ENCODE results near the gene FOXL2. TPM values are rescaled to one million over a fixed set of nuclear protein-coding genes. Genes with fewer than 3 reads are reported as not detected.
"Not testable (repeated sequence)": the region's sequence is repeated elsewhere in the genome, so short reads cannot be mapped to it uniquely, and the experiment has no call there.

Gene FOXL2
- total and polyA plus RNA-seq, 4 donors, result 0.14 TPM; not detected in 3

DNA sequence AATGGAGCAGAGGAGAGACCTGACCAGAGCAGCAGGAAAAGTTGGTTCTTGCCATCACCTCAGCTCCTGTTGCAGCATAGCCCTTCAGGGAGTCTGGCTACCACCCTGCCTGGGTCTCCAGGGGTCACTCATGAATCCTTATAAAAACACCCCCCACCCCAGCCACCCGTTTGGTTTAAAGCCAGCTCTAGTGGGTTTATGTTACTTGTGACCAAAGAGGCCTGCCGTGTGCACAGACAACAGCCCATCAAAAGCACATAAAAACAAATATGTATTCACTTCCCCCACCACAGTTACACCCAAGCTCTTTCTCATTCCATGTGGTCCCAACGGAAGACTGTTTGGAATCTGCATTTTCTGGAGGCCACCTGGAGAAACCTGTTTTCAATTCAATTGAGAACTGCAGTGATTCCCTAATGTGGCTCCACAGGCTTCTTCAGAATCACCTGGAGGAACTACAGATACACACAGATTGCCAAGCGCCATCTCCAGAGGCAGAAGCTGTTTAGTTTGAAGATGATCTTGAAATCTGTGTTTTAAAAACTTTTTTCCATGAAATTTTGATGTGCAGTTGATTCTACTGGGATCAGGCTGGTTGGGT lies 13.8 kb downstream of the FOXL2 start:
- ATAC-seq (ENCODE audit: insufficient read depth, low FRiP score) (no peak), DNase-seq (no peak)
- H3K4me3 ChIP-seq, result no peak overlapping the region
- H3K9ac ChIP-seq (ENCODE audit: insufficient read depth in 1 of 2, low read length in 2 of 2), result no peak overlapping the region
- no peak for TF ChIP-seq CTCF (IDR thresholded peaks at IDR 0.05; ENCODE audit: control extremely low read depth, extremely low read depth)
- H3K27me3 ChIP-seq (ENCODE audit: control insufficient read depth in 3 of 3, insufficient read depth in 3 of 3, low read length in 2 of 3), result peaks cover 0 to 48% (median 45%) of the 10 kb centered on the region in 3 donors
- H3K36me3 ChIP-seq (ENCODE audit: control insufficient read depth in 4 of 4, insufficient read depth in 4 of 4, low read length in 4 of 4), result no peaks in the 10 kb centered on the region
- H3K9me3 ChIP-seq (ENCODE audit: control insufficient read depth in 4 of 4, insufficient read depth in 3 of 4, low read length in 3 of 4), result no peaks in the 10 kb centered on the region
- H3K4me1 ChIP-seq (ENCODE audit: control insufficient read depth in 5 of 5, insufficient read depth in 5 of 5, low read length in 5 of 5), result peaks cover 0 to 17% (median 0%) of the 10 kb centered on the region in 5 donors
- no peak overlapping the region for H3K27ac ChIP-seq (ENCODE audit: low read depth in 1 of 2, low read length in 1 of 2)
- 83 to 84% methylated on average over 4 of the region's 4 CpGs for WGBS, 2 donors

- Histone ChIP-seq H3K9ac (ENCODE audit: insufficient read depth in 1 of 2, low read length in 2 of 2) (no peak overlapping the region), H3K27me3 (ENCODE audit: control insufficient read depth in 3 of 3, insufficient read depth in 3 of 3, low read length in 2 of 3) (peaks cover 0 to 12% (median 7%) of the 10 kb centered on the region in 3 donors), H3K9me3 (ENCODE audit: control insufficient read depth in 4 of 4, insufficient read depth in 3 of 4, low read length in 3 of 4) (no peaks in the 10 kb centered on the region), H3K27ac (ENCODE audit: low read depth in 1 of 2, low read length in 1 of 2) (no peak overlapping the region), H3K4me1 (ENCODE audit: control insufficient read depth in 5 of 5, insufficient read depth in 5 of 5, low read length in 5 of 5) (no peaks in the 10 kb centered on the region), H3K4me3 (no peak overlapping the region), H3K36me3 (ENCODE audit: control insufficient read depth in 4 of 4, insufficient read depth in 4 of 4, low read length in 4 of 4) (no peaks in the 10 kb centered on the region)
- WGBS, 2 donors, result 95 to 96% methylated on average over 42 of the region's 42 CpGs
- no peak for ATAC-seq (ENCODE audit: insufficient read depth, low FRiP score)
- DNase-seq, result no peak
- no peak for TF ChIP-seq CTCF (IDR thresholded peaks at IDR 0.05; ENCODE audit: control extremely low read depth, extremely low read depth)
Measured at GRCh38 chr3:138928727-138929372, 18.1 kb downstream of the FOXL2 start.

- Histone ChIP-seq H3K27me3 (ENCODE audit: control insufficient read depth in 3 of 3, insufficient read depth in 3 of 3, low read length in 2 of 3) (peaks cover 0 to 5% (median 0%) of the 10 kb centered on the region in 3 donors), H3K36me3 (ENCODE audit: control insufficient read depth in 4 of 4, insufficient read depth in 4 of 4, low read length in 4 of 4) (no peaks in the 10 kb centered on the region), H3K4me3 (no peak overlapping the region), H3K27ac (ENCODE audit: low read depth in 1 of 2, low read length in 1 of 2) (no peak overlapping the region), H3K9ac (ENCODE audit: insufficient read depth in 1 of 2, low read length in 2 of 2) (no peak overlapping the region), H3K9me3 (ENCODE audit: control insufficient read depth in 4 of 4, insufficient read depth in 3 of 4, low read length in 3 of 4) (no peaks in the 10 kb centered on the region), H3K4me1 (ENCODE audit: control insufficient read depth in 5 of 5, insufficient read depth in 5 of 5, low read length in 5 of 5) (peaks cover 0 to 3% (median 0%) of the 10 kb centered on the region in 5 donors)
- peak; percentile 73 to 76 (median 76) for DNase-seq
- TF ChIP-seq CTCF (IDR thresholded peaks at IDR 0.05; ENCODE audit: control extremely low read depth, extremely low read depth), result peak; percentile 85
- ATAC-seq (ENCODE audit: insufficient read depth, low FRiP score), result peak; percentile 88
- 20 to 31% methylated on average over 6 of the region's 6 CpGs for WGBS, 2 donors
Measured at GRCh38 chr3:138923531-138923994, 23.4 kb downstream of the FOXL2 start.

DNA sequence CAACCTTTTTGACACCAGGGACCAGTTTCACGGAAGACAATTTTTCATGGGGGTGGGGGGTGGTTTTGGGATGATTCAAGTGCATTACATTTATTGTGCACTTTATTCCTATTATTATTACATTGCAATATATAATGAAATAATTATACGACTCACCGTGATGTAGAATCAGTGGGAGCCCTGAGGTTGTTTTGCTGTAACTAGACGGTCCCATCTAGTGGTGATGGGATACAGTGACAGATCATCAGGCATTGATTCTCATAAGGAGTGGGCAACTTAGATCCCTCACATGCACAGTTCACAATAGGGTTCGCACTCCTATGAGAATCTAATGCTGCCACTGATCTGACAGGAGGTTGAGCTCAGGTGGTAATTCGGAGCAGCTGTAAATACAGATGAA lies 24.5 kb downstream of the FOXL2 start:
- H3K9ac ChIP-seq (ENCODE audit: insufficient read depth in 1 of 2, low read length in 2 of 2); DNase-seq; ATAC-seq (ENCODE audit: insufficient read depth, low FRiP score); H3K27me3 ChIP-seq (ENCODE audit: control insufficient read depth in 3 of 3, insufficient read depth in 3 of 3, low read length in 2 of 3); H3K4me3 ChIP-seq; H3K4me1 ChIP-seq (ENCODE audit: control insufficient read depth in 5 of 5, insufficient read depth in 5 of 5, low read length in 5 of 5); H3K36me3 ChIP-seq (ENCODE audit: control insufficient read depth in 4 of 4, insufficient read depth in 4 of 4, low read length in 4 of 4); H3K27ac ChIP-seq (ENCODE audit: low read depth in 1 of 2, low read length in 1 of 2); H3K9me3 ChIP-seq (ENCODE audit: control insufficient read depth in 4 of 4, insufficient read depth in 3 of 4, low read length in 3 of 4): not testable (repeated sequence)
- 92 to 94% methylated on average over 6 of the region's 6 CpGs for WGBS, 2 donors

Data from lung (tissue), 12 donors.